ENCODE measurements around the gene POLG2.

Gene POLG2

DNA sequence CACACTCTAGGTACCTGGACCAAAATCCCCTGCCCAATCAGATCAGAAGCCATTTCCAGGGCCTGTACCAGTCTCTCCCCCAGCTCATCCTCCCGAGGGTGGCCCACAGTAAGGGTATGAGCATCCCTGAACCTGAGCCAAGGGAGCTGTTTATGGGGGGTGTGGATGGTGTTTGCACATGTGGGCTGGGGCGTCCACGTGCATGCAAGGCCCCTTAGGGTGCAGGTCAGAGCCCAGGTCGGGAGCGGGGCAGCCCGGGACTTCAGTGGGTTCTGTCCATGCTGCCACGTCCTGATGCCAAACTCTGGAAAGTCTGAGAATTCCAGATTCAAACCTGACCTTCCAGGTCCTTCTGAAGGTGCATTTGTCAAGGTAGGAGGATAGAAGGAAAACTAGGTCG is 38.1 kb downstream of the POLG2 start:
- Histone ChIP-seq H3K4me1 (ENCODE audit: control insufficient read depth, insufficient read depth, low read length) (no peaks in the 10 kb centered on the region), H3K27me3 (ENCODE audit: control insufficient read depth, insufficient read depth, low read length) (no peaks in the 10 kb centered on the region), H3K9me3 (ENCODE audit: control insufficient read depth, insufficient read depth, low read depth, low read length) (no peaks in the 10 kb centered on the region), H3K9ac (ENCODE audit: low read length) (no peak overlapping the region), H3K27ac (ENCODE audit: low read depth, low read length) (no peak overlapping the region), H3K4me3 (ENCODE audit: low read depth, low read length) (no peak overlapping the region), H3K36me3 (ENCODE audit: control insufficient read depth, insufficient read depth, low read length) (no peaks in the 10 kb centered on the region)

GRCh38 chr17:64457156-64457555 is 39.7 kb downstream of the POLG2 start:
- Histone ChIP-seq H3K27me3 (ENCODE audit: control insufficient read depth, insufficient read depth, low read length) (no peaks in the 10 kb centered on the region), H3K36me3 (ENCODE audit: control insufficient read depth, insufficient read depth, low read length) (no peaks in the 10 kb centered on the region), H3K9ac (ENCODE audit: low read length) (no peak overlapping the region), H3K9me3 (ENCODE audit: control insufficient read depth, insufficient read depth, low read depth, low read length) (no peaks in the 10 kb centered on the region), H3K4me1 (ENCODE audit: control insufficient read depth, insufficient read depth, low read length) (no peaks in the 10 kb centered on the region), H3K27ac (ENCODE audit: low read depth, low read length) (no peak overlapping the region), H3K4me3 (ENCODE audit: low read depth, low read length) (no peak overlapping the region)

DNA sequence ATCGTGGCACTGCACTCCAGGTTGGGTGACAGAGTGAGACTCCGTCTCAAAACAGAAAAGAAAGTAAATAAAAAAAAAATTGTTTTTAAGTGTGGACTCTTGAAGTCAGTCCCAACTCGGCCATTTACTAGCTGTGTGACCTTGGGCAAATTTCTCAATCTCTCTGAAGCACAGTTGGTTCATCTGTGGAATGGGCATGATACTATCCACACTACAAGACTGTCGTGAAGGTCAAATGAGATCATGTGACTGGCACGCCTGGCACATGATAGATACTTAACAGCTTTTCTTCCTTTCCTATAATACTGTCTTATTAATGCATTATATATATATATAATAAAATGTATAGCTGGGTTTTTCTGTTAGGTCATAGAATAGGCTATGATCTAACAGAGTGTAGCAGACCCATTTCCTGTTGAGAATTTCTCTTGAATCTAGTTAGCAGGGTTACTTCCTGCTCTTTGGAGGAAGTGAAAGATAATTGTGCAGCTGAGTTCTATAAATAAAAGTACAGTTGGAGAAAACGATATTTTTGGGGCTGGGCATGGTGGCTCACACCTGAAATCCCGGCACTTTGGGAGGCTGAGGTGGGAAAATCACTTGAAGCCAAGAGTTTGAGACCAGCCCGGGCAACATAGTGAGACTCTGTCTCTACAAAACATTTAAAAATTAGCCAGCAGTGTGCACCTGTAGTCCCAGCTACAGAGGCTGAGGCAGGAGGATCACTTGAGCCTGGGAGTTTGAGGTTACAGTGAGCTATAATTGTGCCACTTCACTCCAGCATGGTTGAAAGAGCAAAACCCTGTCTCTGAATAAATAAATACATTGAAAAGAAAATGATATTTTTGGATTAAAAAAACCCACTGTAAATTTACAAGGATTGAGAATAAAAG is 40.6 kb downstream of the POLG2 start:
- no peak overlapping the region for H3K9ac ChIP-seq (ENCODE audit: low read length)
- no peaks in the 10 kb centered on the region for H3K27me3 ChIP-seq (ENCODE audit: control insufficient read depth, insufficient read depth, low read length)
- H3K4me1 ChIP-seq (ENCODE audit: control insufficient read depth, insufficient read depth, low read length) = no peaks in the 10 kb centered on the region
- no peak overlapping the region for H3K27ac ChIP-seq (ENCODE audit: low read depth, low read length)
- no peaks in the 10 kb centered on the region for H3K36me3 ChIP-seq (ENCODE audit: control insufficient read depth, insufficient read depth, low read length)
- H3K9me3 ChIP-seq (ENCODE audit: control insufficient read depth, insufficient read depth, low read depth, low read length) = no peaks in the 10 kb centered on the region
- H3K4me3 ChIP-seq (ENCODE audit: low read depth, low read length) = no peak overlapping the region

GRCh38 chr17:64449545-64449944 is 47.3 kb downstream of the POLG2 start:
- Histone ChIP-seq H3K4me3 (ENCODE audit: low read depth, low read length) (no peak overlapping the region), H3K9ac (ENCODE audit: low read length) (no peak overlapping the region), H3K27me3 (ENCODE audit: control insufficient read depth, insufficient read depth, low read length) (no peaks in the 10 kb centered on the region), H3K36me3 (ENCODE audit: control insufficient read depth, insufficient read depth, low read length) (no peaks in the 10 kb centered on the region), H3K27ac (ENCODE audit: low read depth, low read length) (no peak overlapping the region), H3K4me1 (ENCODE audit: control insufficient read depth, insufficient read depth, low read length) (no peaks in the 10 kb centered on the region; the same call in 1 of the 2 replicates), H3K9me3 (ENCODE audit: control insufficient read depth, insufficient read depth, low read depth, low read length) (no peaks in the 10 kb centered on the region)

GRCh38 chr17:64448665-64449512 is 48.0 kb downstream of the POLG2 start, which contains the start of gene MILR1:
Gene MILR1, plus strand, starts transcription at chr17:64449115. Its CDS starts 54 bp downstream, at chr17:64449169.
- H3K36me3 ChIP-seq (ENCODE audit: control insufficient read depth, insufficient read depth, low read length) = no peaks in the 10 kb centered on the region
- no peak within 1 kb of the TSS for H3K9ac ChIP-seq (ENCODE audit: low read length)
- H3K27ac ChIP-seq (ENCODE audit: low read depth, low read length) = no peak within 1 kb of the TSS
- H3K27me3 ChIP-seq (ENCODE audit: control insufficient read depth, insufficient read depth, low read length) = no peaks in the 10 kb centered on the region
- H3K9me3 ChIP-seq (ENCODE audit: control insufficient read depth, insufficient read depth, low read depth, low read length) = no peaks in the 10 kb centered on the region
- H3K4me3 ChIP-seq (ENCODE audit: low read depth, low read length) = no peak within 1 kb of the TSS
- no peaks in the 10 kb centered on the region; the same call in 1 of the 2 replicates for H3K4me1 ChIP-seq (ENCODE audit: control insufficient read depth, insufficient read depth, low read length)

- Histone ChIP-seq H3K27ac (ENCODE audit: low read depth, low read length) (no peak overlapping the region), H3K4me3 (ENCODE audit: low read depth, low read length) (no peak overlapping the region), H3K9ac (ENCODE audit: low read length) (no peak overlapping the region), H3K4me1 (ENCODE audit: control insufficient read depth, insufficient read depth, low read length) (no peaks in the 10 kb centered on the region; the same call in 1 of the 2 replicates), H3K36me3 (ENCODE audit: control insufficient read depth, insufficient read depth, low read length) (no peaks in the 10 kb centered on the region), H3K27me3 (ENCODE audit: control insufficient read depth, insufficient read depth, low read length) (no peaks in the 10 kb centered on the region), H3K9me3 (ENCODE audit: control insufficient read depth, insufficient read depth, low read depth, low read length) (no peaks in the 10 kb centered on the region)
These were observed 49.3 kb downstream of the POLG2 start for GRCh38 chr17:64447526-64447925.

DNA sequence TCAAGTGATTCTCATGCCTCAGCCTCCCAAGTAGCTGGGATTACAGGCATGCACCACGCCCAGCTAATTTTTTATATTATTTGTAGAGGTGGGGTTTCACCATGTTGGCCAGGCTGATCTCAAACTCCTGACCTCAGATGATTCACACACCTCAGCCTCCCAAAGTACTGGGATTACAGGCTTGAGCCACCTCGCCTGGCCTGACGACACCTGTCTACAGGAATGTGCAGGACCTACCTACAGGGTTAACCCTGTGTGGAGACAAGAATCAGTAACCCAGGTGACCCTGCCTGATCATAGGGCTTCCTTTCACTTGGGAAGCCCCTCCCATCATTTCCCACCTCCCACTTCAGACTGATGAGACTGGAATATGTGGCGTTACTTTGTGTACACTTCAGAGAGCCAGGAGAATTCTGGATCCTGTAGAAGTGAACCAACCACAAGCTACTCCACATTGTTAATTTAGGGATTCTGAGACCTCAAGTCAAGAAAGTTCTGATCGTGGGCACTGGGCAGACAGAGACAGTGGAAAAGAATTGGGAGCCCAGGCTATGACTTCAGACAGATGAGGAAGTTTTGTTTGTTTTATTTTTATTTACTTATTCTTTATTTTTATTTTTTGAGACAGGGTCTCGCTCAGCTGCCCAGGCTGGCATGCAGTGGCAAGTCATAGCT is 53.6 kb downstream of the POLG2 start:
- no peaks in the 10 kb centered on the region for H3K27me3 ChIP-seq (ENCODE audit: control insufficient read depth, insufficient read depth, low read length)
- no peak overlapping the region for H3K4me3 ChIP-seq (ENCODE audit: low read depth, low read length)
- no peaks in the 10 kb centered on the region for H3K36me3 ChIP-seq (ENCODE audit: control insufficient read depth, insufficient read depth, low read length)
- H3K9me3 ChIP-seq (ENCODE audit: control insufficient read depth, insufficient read depth, low read depth, low read length) = peaks cover 14% of the 10 kb centered on the region
- no peak overlapping the region for H3K9ac ChIP-seq (ENCODE audit: low read length)
- H3K4me1 ChIP-seq (ENCODE audit: control insufficient read depth, insufficient read depth, low read length) = no peaks in the 10 kb centered on the region
- H3K27ac ChIP-seq (ENCODE audit: low read depth, low read length) = no peak overlapping the region

- H3K4me3 ChIP-seq (ENCODE audit: low read depth, low read length) = no peak overlapping the region
- peaks cover 20% of the 10 kb centered on the region for H3K9me3 ChIP-seq (ENCODE audit: control insufficient read depth, insufficient read depth, low read depth, low read length)
- no peaks in the 10 kb centered on the region for H3K4me1 ChIP-seq (ENCODE audit: control insufficient read depth, insufficient read depth, low read length)
- no peak overlapping the region for H3K27ac ChIP-seq (ENCODE audit: low read depth, low read length)
- no peaks in the 10 kb centered on the region for H3K27me3 ChIP-seq (ENCODE audit: control insufficient read depth, insufficient read depth, low read length)
- H3K9ac ChIP-seq (ENCODE audit: low read length) = no peak overlapping the region
- no peaks in the 10 kb centered on the region for H3K36me3 ChIP-seq (ENCODE audit: control insufficient read depth, insufficient read depth, low read length)
These were observed 54.3 kb downstream of the POLG2 start for GRCh38 chr17:64442541-64442971.

- no peak overlapping the region for H3K27ac ChIP-seq (ENCODE audit: low read depth, low read length)
- no peak overlapping the region for H3K9ac ChIP-seq (ENCODE audit: low read length)
- H3K36me3 ChIP-seq (ENCODE audit: control insufficient read depth, insufficient read depth, low read length) = no peaks in the 10 kb centered on the region
- peaks cover 26% of the 10 kb centered on the region for H3K9me3 ChIP-seq (ENCODE audit: control insufficient read depth, insufficient read depth, low read depth, low read length)
- no peaks in the 10 kb centered on the region for H3K4me1 ChIP-seq (ENCODE audit: control insufficient read depth, insufficient read depth, low read length)
- no peak overlapping the region for H3K4me3 ChIP-seq (ENCODE audit: low read depth, low read length)
- no peaks in the 10 kb centered on the region for H3K27me3 ChIP-seq (ENCODE audit: control insufficient read depth, insufficient read depth, low read length)
These were observed 54.9 kb downstream of the POLG2 start for GRCh38 chr17:64441772-64442540.

DNA sequence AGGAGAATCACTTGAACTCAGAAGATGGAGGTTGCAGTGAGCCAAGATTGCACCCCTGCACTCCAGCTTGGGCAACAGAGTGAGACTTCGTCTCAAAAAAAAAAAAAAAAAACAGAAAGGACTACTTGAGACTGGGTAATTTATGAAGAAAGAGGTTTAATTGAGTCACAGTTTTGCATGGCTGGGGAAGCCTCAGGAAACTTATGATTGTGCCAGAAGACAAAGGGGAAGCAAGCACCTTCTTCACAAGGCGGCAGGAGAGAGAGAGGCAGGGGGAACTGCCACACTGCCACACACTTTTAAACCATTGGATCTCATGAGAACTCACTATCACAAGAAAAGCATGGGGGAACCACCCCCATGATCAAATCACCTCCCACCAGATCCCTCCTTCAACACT is 56.9 kb downstream of the POLG2 start:
- H3K27ac ChIP-seq (ENCODE audit: low read depth, low read length) = no peak overlapping the region
- no peaks in the 10 kb centered on the region for H3K4me1 ChIP-seq (ENCODE audit: control insufficient read depth, insufficient read depth, low read length)
- H3K9ac ChIP-seq (ENCODE audit: low read length) = no peak overlapping the region
- no peaks in the 10 kb centered on the region for H3K36me3 ChIP-seq (ENCODE audit: control insufficient read depth, insufficient read depth, low read length)
- H3K27me3 ChIP-seq (ENCODE audit: control insufficient read depth, insufficient read depth, low read length) = no peaks in the 10 kb centered on the region
- no peak overlapping the region for H3K4me3 ChIP-seq (ENCODE audit: low read depth, low read length)
- H3K9me3 ChIP-seq (ENCODE audit: control insufficient read depth, insufficient read depth, low read depth, low read length) = peaks cover 46% of the 10 kb centered on the region
